ENCODE data around the gene PALD1.
"Not testable (repeated sequence)": the region's sequence is repeated elsewhere in the genome, so short reads cannot be mapped to it uniquely, and the experiment has no call there.

DNA sequence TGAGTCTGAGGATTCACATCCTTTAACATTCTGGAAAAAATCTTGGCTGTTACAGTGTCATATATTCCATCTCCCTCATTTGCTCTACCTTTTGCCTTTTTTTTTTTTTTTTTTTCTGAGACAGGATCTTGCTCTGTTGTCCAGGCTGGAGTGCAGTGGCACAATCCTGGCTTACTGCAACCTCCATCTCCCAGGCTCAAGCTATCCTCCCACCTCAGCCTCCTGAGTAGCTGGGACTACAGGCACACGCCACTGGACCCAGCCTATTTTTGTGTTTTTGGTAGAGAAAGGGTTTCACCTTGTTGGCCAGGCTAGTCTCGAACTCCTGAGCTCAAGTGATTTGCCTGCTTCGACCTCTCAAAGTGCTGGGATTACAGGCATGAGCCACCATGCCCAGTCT lies 135.8 kb downstream of the PALD1 start:
- TF ChIP-seq, protein P1, sequence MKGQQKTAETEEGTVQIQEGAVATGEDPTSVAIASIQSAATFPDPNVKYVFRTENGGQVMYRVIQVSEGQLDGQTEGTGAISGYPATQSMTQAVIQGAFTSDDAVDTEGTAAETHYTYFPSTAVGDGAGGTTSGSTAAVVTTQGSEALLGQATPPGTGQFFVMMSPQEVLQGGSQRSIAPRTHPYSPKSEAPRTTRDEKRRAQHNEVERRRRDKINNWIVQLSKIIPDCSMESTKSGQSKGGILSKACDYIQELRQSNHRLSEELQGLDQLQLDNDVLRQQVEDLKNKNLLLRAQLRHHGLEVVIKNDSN (IDR thresholded peaks at IDR 0.05; ENCODE audit: borderline replicate concordance, low read depth): not testable (repeated sequence)
- not testable (repeated sequence) for TF ChIP-seq JUND (IDR thresholded peaks at IDR 0.05); SMC3 (IDR thresholded peaks at IDR 0.05; ENCODE audit: low read depth, low read length); EZH2phosphoT487 (IDR thresholded peaks at IDR 0.05; ENCODE audit: borderline replicate concordance, low read depth); GABPA (IDR thresholded peaks at IDR 0.05; ENCODE audit: low read depth); TEAD4 (IDR thresholded peaks at IDR 0.05; ENCODE audit: borderline replicate concordance, insufficient read depth); SIN3A (IDR thresholded peaks at IDR 0.05; ENCODE audit: borderline replicate concordance, low read depth, low read length); MEF2A (IDR thresholded peaks at IDR 0.05; ENCODE audit: borderline replicate concordance, low read depth); RXRA (IDR thresholded peaks at IDR 0.05; ENCODE audit: borderline replicate concordance, low read depth); RAD21 (IDR thresholded peaks at IDR 0.05; ENCODE audit: low read length); NRF1 (IDR thresholded peaks at IDR 0.05; ENCODE audit: low read depth, low read length)
- TF ChIP-seq, protein P2, sequence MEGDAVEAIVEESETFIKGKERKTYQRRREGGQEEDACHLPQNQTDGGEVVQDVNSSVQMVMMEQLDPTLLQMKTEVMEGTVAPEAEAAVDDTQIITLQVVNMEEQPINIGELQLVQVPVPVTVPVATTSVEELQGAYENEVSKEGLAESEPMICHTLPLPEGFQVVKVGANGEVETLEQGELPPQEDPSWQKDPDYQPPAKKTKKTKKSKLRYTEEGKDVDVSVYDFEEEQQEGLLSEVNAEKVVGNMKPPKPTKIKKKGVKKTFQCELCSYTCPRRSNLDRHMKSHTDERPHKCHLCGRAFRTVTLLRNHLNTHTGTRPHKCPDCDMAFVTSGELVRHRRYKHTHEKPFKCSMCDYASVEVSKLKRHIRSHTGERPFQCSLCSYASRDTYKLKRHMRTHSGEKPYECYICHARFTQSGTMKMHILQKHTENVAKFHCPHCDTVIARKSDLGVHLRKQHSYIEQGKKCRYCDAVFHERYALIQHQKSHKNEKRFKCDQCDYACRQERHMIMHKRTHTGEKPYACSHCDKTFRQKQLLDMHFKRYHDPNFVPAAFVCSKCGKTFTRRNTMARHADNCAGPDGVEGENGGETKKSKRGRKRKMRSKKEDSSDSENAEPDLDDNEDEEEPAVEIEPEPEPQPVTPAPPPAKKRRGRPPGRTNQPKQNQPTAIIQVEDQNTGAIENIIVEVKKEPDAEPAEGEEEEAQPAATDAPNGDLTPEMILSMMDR (IDR thresholded peaks at IDR 0.05): not testable (repeated sequence)
- TF ChIP-seq, protein P3, sequence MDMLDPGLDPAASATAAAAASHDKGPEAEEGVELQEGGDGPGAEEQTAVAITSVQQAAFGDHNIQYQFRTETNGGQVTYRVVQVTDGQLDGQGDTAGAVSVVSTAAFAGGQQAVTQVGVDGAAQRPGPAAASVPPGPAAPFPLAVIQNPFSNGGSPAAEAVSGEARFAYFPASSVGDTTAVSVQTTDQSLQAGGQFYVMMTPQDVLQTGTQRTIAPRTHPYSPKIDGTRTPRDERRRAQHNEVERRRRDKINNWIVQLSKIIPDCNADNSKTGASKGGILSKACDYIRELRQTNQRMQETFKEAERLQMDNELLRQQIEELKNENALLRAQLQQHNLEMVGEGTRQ (IDR thresholded peaks at IDR 0.05; ENCODE audit: borderline replicate concordance, low read depth, low read length): not testable (repeated sequence)

All from SK-N-SH (cell line).